GM12878 (cell line): Measurements from ENCODE around the gene CAMK2G. TPM values are rescaled to one million over a fixed set of nuclear protein-coding genes. Genes with fewer than 3 reads are reported as not detected.
A peak's percentile ranks its signal among the peaks of the same experiment; 100 is the strongest.

ENCODE experiments used
- ATAC-seq: fragments of 200-7000 bp; cut with Tn5 transposase; 3 replicates; pipeline ENCODE4 v1.9.1; 2020; ENCODE audit warnings: mild to moderate bottlenecking, moderate library complexity
- BruUV-seq: library from RNA; stranded (reverse); fragments of 400-500 nt; replicated peaks from 2 replicates; lab custom pipeline; 2021; lab: Mats Ljungman, UMichigan
- CTCF ChIA-PET: fragments of 300-600 bp; sonication (Branson Sonifier 250); formaldehyde crosslinking; extraction: SDS; loops from one replicate; lab custom pipeline; 2021; ENCODE audit warnings: inconsistent platforms; lab: Yijun Ruan, JAX
- POLR2A ChIA-PET: fragments of 350-600 bp; formaldehyde crosslinking; extraction: SDS; loops from one replicate; lab custom pipeline; 2021; ENCODE audit warnings: inconsistent platforms; lab: Charles Lee
- RAD21 ChIA-PET: fragments of 300-600 bp; sonication (Branson Sonifier 250); formaldehyde crosslinking; loops from one replicate; lab custom pipeline; 2023; ENCODE audit warnings: antibody characterized with exemption; ENCODE audit not compliant: unreplicated experiment; lab: Charles Lee
- SMC1A ChIA-PET: fragments of 300-600 bp; sonication (Branson Sonifier 250); formaldehyde crosslinking; loops from one replicate; lab custom pipeline; 2023; ENCODE audit not compliant: unreplicated experiment, uncharacterized antibody; lab: Charles Lee
- DNase-seq: peaks from one replicate; pipeline ENCODE4 v3.0.0-alpha.2; 2011; ENCODE audit warnings: low read depth, low spot score
- FAIRE-seq: peaks from 3 replicates; lab custom pipeline; 2011; peaks lifted over from hg19 to GRCh38; lab: Jason Lieb, UNC
- H2AFZ ChIP-seq: 2 replicates; pipeline ENCODE4 v1.6.0; 2011; ENCODE audit warnings: low read depth, low read length, control low read depth; ENCODE audit not compliant: control insufficient read depth
- H3K27ac ChIP-seq: 2 replicates; pipeline ENCODE4 v1.5.1; 2011; ENCODE audit warnings: control low read depth; ENCODE audit not compliant: control insufficient read depth, insufficient read depth
- H3K27me3 ChIP-seq, 2 experiments: replicated peaks in 1 of 2; 2 replicates each; pipeline versions ENCODE4 v1.6.0 to v1.6.1; 2011; ENCODE audit warnings: low read length in 1 of 2; ENCODE audit not compliant: control insufficient read depth in 2 of 2, insufficient read depth in 2 of 2
- H3K36me3 ChIP-seq, 2 experiments: 2 replicates each; pipeline ENCODE4 v1.5.1; 2011; ENCODE audit warnings: low read length in 1 of 2; ENCODE audit not compliant: control insufficient read depth in 2 of 2, insufficient read depth in 2 of 2
- H3K4me1 ChIP-seq: 2 replicates; pipeline ENCODE4 v1.6.1; 2011; ENCODE audit warnings: mild to moderate bottlenecking, low read length, moderate library complexity, mixed read lengths; ENCODE audit not compliant: control insufficient read depth, insufficient read depth
- H3K4me2 ChIP-seq: 2 replicates; pipeline ENCODE4 v1.6.0; 2011; ENCODE audit warnings: control low read depth; ENCODE audit not compliant: control insufficient read depth, insufficient read depth
- H3K4me3 ChIP-seq: fragments of 200-600 bp; sonication (generic); 2 replicates; pipeline ENCODE4 v1.5.1; 2016
- H3K79me2 ChIP-seq: 2 replicates; pipeline ENCODE4 v1.6.0; 2011; ENCODE audit warnings: low read length; ENCODE audit not compliant: control insufficient read depth, insufficient read depth
- H3K9ac ChIP-seq: 2 replicates; pipeline ENCODE4 v1.8.0; 2011; ENCODE audit warnings: low read length, control low read depth, mixed read lengths; ENCODE audit not compliant: control insufficient read depth, insufficient read depth
- H3K9me3 ChIP-seq: replicated peaks from 3 replicates; pipeline ENCODE4 v1.5.1; 2011; ENCODE audit warnings: mild to moderate bottlenecking, low read length; ENCODE audit not compliant: control insufficient read depth, insufficient read depth
- H4K20me1 ChIP-seq: 2 replicates; pipeline ENCODE4 v1.6.0; 2011; ENCODE audit not compliant: control insufficient read depth, insufficient read depth
- POLR2A ChIP-seq: IDR thresholded peaks from 2 replicates; pipeline ENCODE4 v1.6.1; 2011; ENCODE audit warnings: low read depth, mild to moderate bottlenecking, low read length
- ZBTB11 ChIP-seq: fragments of 450-650 bp; formaldehyde crosslinking; IDR thresholded peaks from 2 replicates; pipeline ENCODE4 v1.5.0; 2022; ENCODE audit warnings: mild to moderate bottlenecking, missing genetic modification characterization
- WGBS: methylation state at CpG from one replicate; pipeline ENCODE4 v1.1.6; 2016; ENCODE audit warnings: low lambda C conversion rate; ENCODE audit not compliant: insufficient replicate concordance, insufficient coverage; ENCODE audit errors: missing lambda C conversion rate; 5-methylcytosine and 5-hydroxymethylcytosine counted together
- in situ Hi-C: fragments of 300-500 bp; cut with MboI; formaldehyde crosslinking; loops from 9 replicates; pipeline ENCODE4 v1.14.3; 2018; ENCODE audit warnings: mixed read lengths
- intact Hi-C: fragments of 100-400 bp; cut with micrococcal nuclease; formaldehyde crosslinking; loops from one replicate; pipeline ENCODE4 v1.14.2; 2022; ENCODE audit not compliant: unreplicated experiment
- polyA plus RNA-seq, 11 experiments: library from polyadenylated mRNA; depleted of rRNA in 4 of 11; unstranded in 6 of 11; stranded (reverse) in 5 of 11; fragments of >200 nt; fragmentation: Nextera tagmentation in 4 of 11; fragmentation: Illumina TruSeq in 1 of 11; extraction: Ambion mirVana in 4 of 11; extraction: Trizol in 1 of 11; gene quantifications; 1 replicate in 1 of 11; 2 replicates in 10 of 11; pipeline versions ENCODE4 v1.2.1 to v1.2.3, GENCODE V29; 2011 to 2016; ENCODE audit warnings: inconsistent platforms in 2 of 11, missing spikeins in 2 of 11, low read depth in 1 of 11
- total RNA-seq, 4 experiments: library from RNA; depleted of rRNA in 3 of 4; stranded (reverse); fragments of >200 nt in 3 of 4; fragmentation: Illumina TruSeq in 1 of 4; extraction: Trizol in 1 of 4; gene quantifications; 2 replicates each; pipeline versions ENCODE4 v1.2.1 to v1.2.3, GENCODE V29; 2013 to 2021

CAMK2G gene
- total and polyA plus RNA-seq, 10 of the 15 experiments (the other 5 are each of a cell fraction or from before 2014, with no cell fraction given) = 5.5 to 24.3 (median 16.9) TPM

GRCh38 chr10:73791871-73792400 is 82.4 kb downstream of the CAMK2G start:
- 93% methylated on average over 26 of the region's 26 CpGs for WGBS

More at GRCh38 chr10:73791871-73792400, 82.4 kb downstream of the CAMK2G start:
- H2AFZ ChIP-seq = no peak overlapping the region
- TF ChIP-seq POLR2A (peak; percentile 15; the same call in 1 of the 2 replicates), ZBTB11 (CRISPR knock-in tag) (no peak)
- ChIA-PET SMC1A (no interaction called here), CTCF (no interaction called here), POLR2A (no interaction called here), RAD21 (interaction anchor here (2.4 kb wide), 1 partner anchor 12 kb away, joined by 6 read pairs; no protein-coding TSS in a partner anchor)
- no peaks in the 10 kb centered on the region for H3K27me3 ChIP-seq
- H3K9ac ChIP-seq = no peak overlapping the region
- H3K4me3 ChIP-seq = no peak overlapping the region
- H3K9me3 ChIP-seq = no peaks in the 10 kb centered on the region
- DNase-seq (no peak), FAIRE-seq (no peak), ATAC-seq (no peak)
- intact Hi-C loops = no loop called here
- H3K4me2 ChIP-seq = no peak overlapping the region
- peaks cover 13% of the 10 kb centered on the region for H3K79me2 ChIP-seq
- no peak overlapping the region for H3K27ac ChIP-seq
- in situ Hi-C loops = no loop called here
- H4K20me1 ChIP-seq = peaks cover 4% of the 10 kb centered on the region; the same call in 1 of the 2 replicates
- H3K4me1 ChIP-seq = peaks cover 4% of the 10 kb centered on the region; the same call in 1 of the 2 replicates
- no TSS peak for BruUV-seq
- peaks cover 18 to 21% of the 10 kb centered on the region in 2 experiments for H3K36me3 ChIP-seq
